ENCODE data around the gene BEST1. TPM values are rescaled to one million over a fixed set of nuclear protein-coding genes. Genes with fewer than 3 reads are reported as not detected.

The BEST1 gene
- total and polyA plus RNA-seq, 2 of the 13 experiments (the other 11 are each of a cell fraction or from before 2014, with no cell fraction given): 0.09 to 0.65 TPM

DNA sequence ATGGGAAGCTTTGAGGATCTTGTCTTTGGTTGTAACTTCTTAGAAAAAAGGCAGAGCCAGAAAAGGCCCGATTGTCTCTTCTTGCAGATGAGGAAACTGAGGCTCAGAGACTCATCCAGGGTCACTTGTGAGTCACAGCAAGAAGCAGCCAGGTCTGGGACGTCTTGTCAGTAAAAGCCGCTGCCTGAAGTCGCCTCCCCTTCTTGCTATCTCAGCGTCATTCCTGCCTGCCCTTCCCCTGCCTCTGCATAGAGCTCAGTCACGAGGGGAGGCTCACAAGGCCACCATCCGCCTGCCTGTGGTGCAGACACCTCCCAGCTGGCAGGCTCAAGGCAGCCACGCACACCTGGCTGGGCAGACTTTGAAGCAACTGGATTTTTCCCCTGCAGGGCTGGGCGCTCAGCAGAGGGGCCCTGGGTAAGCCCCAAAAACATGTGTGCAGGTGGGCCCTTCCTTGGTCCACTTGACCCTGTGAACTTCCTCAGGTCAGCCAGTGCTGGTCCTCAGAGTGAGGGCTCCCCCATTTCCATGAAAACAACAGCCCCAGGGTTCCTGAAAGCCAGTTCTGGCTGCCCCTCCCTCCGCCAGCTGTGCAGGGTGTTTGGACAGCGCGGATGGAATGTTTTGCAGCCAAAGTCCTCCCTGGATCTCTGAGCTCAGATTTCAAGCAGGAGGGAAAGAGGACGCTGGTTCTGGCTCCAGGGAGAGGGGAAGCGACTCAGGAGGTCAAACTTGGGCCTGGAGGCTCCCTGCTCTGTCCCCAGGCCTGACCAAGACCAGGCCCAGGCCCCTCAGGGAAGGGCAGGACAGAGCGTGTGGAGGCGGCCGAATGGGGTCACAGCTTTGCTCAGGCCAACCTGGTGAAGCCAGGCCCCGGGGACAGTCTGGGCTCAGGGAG is 26.7 kb upstream of the BEST1 start (continued):
- TF ChIP-seq, protein P1, sequence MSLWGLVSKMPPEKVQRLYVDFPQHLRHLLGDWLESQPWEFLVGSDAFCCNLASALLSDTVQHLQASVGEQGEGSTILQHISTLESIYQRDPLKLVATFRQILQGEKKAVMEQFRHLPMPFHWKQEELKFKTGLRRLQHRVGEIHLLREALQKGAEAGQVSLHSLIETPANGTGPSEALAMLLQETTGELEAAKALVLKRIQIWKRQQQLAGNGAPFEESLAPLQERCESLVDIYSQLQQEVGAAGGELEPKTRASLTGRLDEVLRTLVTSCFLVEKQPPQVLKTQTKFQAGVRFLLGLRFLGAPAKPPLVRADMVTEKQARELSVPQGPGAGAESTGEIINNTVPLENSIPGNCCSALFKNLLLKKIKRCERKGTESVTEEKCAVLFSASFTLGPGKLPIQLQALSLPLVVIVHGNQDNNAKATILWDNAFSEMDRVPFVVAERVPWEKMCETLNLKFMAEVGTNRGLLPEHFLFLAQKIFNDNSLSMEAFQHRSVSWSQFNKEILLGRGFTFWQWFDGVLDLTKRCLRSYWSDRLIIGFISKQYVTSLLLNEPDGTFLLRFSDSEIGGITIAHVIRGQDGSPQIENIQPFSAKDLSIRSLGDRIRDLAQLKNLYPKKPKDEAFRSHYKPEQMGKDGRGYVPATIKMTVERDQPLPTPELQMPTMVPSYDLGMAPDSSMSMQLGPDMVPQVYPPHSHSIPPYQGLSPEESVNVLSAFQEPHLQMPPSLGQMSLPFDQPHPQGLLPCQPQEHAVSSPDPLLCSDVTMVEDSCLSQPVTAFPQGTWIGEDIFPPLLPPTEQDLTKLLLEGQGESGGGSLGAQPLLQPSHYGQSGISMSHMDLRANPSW (CRISPR knock-in tag; IDR thresholded peaks at IDR 0.05; ENCODE audit: borderline replicate concordance): peak; percentile 43; the same call in 1 of the 2 replicates
- TF ChIP-seq ZNF547 (CRISPR knock-in tag; IDR thresholded peaks at IDR 0.05) (peak; percentile 40; the same call in 1 of the 2 replicates), ZNF549 (CRISPR knock-in tag; IDR thresholded peaks at IDR 0.05) (no peak), ZNF34 (CRISPR knock-in tag; IDR thresholded peaks at IDR 0.05; ENCODE audit: borderline replicate concordance) (no peak), RBFOX2 (IDR thresholded peaks at IDR 0.05; ENCODE audit: low read depth, low read length) (peak; percentile 41), ZBTB20 (CRISPR knock-in tag; IDR thresholded peaks at IDR 0.05; ENCODE audit: borderline replicate concordance, low read depth) (peak; percentile 64; the same call in 1 of the 2 replicates), KLF12 (CRISPR knock-in tag; IDR thresholded peaks at IDR 0.05; ENCODE audit: borderline replicate concordance) (0 out of 2 replicates have a peak, but pooled peaks have one; percentile 63)
- TF ChIP-seq, protein P2, sequence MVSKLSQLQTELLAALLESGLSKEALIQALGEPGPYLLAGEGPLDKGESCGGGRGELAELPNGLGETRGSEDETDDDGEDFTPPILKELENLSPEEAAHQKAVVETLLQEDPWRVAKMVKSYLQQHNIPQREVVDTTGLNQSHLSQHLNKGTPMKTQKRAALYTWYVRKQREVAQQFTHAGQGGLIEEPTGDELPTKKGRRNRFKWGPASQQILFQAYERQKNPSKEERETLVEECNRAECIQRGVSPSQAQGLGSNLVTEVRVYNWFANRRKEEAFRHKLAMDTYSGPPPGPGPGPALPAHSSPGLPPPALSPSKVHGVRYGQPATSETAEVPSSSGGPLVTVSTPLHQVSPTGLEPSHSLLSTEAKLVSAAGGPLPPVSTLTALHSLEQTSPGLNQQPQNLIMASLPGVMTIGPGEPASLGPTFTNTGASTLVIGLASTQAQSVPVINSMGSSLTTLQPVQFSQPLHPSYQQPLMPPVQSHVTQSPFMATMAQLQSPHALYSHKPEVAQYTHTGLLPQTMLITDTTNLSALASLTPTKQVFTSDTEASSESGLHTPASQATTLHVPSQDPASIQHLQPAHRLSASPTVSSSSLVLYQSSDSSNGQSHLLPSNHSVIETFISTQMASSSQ (IDR thresholded peaks at IDR 0.05; ENCODE audit: low read depth): no peak
- TF ChIP-seq, protein P2 (CRISPR knock-in tag; IDR thresholded peaks at IDR 0.05; ENCODE audit: borderline replicate concordance): peak; percentile 59; the same call in 1 of the 2 replicates
- TF ChIP-seq, protein P3, sequence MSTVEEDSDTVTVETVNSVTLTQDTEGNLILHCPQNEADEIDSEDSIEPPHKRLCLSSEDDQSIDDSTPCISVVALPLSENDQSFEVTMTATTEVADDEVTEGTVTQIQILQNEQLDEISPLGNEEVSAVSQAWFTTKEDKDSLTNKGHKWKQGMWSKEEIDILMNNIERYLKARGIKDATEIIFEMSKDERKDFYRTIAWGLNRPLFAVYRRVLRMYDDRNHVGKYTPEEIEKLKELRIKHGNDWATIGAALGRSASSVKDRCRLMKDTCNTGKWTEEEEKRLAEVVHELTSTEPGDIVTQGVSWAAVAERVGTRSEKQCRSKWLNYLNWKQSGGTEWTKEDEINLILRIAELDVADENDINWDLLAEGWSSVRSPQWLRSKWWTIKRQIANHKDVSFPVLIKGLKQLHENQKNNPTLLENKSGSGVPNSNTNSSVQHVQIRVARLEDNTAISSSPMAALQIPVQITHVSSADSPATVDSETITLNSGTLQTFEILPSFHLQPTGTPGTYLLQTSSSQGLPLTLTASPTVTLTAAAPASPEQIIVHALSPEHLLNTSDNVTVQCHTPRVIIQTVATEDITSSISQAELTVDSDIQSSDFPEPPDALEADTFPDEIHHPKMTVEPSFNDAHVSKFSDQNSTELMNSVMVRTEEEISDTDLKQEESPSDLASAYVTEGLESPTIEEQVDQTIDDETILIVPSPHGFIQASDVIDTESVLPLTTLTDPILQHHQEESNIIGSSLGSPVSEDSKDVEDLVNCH (CRISPR knock-in tag; IDR thresholded peaks at IDR 0.05): no peak
- TF ChIP-seq, protein P4, sequence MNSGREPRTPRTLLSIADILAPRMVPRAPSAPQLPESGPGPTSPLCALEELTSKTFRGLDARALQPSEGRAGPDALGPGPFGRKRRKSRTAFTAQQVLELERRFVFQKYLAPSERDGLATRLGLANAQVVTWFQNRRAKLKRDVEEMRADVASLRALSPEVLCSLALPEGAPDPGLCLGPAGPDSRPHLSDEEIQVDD (CRISPR knock-in tag; IDR thresholded peaks at IDR 0.05; ENCODE audit: borderline replicate concordance): no peak
- TF ChIP-seq, protein P5, sequence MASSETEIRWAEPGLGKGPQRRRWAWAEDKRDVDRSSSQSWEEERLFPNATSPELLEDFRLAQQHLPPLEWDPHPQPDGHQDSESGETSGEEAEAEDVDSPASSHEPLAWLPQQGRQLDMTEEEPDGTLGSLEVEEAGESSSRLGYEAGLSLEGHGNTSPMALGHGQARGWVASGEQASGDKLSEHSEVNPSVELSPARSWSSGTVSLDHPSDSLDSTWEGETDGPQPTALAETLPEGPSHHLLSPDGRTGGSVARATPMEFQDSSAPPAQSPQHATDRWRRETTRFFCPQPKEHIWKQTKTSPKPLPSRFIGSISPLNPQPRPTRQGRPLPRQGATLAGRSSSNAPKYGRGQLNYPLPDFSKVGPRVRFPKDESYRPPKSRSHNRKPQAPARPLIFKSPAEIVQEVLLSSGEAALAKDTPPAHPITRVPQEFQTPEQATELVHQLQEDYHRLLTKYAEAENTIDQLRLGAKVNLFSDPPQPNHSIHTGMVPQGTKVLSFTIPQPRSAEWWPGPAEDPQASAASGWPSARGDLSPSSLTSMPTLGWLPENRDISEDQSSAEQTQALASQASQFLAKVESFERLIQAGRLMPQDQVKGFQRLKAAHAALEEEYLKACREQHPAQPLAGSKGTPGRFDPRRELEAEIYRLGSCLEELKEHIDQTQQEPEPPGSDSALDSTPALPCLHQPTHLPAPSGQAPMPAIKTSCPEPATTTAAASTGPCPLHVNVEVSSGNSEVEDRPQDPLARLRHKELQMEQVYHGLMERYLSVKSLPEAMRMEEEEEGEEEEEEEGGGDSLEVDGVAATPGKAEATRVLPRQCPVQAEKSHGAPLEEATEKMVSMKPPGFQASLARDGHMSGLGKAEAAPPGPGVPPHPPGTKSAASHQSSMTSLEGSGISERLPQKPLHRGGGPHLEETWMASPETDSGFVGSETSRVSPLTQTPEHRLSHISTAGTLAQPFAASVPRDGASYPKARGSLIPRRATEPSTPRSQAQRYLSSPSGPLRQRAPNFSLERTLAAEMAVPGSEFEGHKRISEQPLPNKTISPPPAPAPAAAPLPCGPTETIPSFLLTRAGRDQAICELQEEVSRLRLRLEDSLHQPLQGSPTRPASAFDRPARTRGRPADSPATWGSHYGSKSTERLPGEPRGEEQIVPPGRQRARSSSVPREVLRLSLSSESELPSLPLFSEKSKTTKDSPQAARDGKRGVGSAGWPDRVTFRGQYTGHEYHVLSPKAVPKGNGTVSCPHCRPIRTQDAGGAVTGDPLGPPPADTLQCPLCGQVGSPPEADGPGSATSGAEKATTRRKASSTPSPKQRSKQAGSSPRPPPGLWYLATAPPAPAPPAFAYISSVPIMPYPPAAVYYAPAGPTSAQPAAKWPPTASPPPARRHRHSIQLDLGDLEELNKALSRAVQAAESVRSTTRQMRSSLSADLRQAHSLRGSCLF (CRISPR knock-in tag; IDR thresholded peaks at IDR 0.05; ENCODE audit: borderline replicate concordance): no peak
